ENCODE data around the gene ARX. TPM values are rescaled to one million over a fixed set of nuclear protein-coding genes. Genes with fewer than 3 reads are reported as not detected.

The ARX gene
- total RNA-seq, 1 experiment from 2014 or later = 0.24 TPM

- peaks cover 35 to 76% of the 10 kb centered on the region in 2 experiments for H3K4me1 Mint-ChIP-seq
- no peak overlapping the region for H3K27ac ChIP-seq (ENCODE audit: insufficient read length, low read depth, low read length)
- no peak overlapping the region for H2BK15ac ChIP-seq (ENCODE audit: low read depth, low read length)
- H3K36me3 Mint-ChIP-seq (ENCODE audit: insufficient read depth in 1 of 3, low read depth in 3 of 3) = peaks cover 0 to 4% (median 0%) of the 10 kb centered on the region in 3 experiments; a peak in 1 of 7 replicates
- no peak overlapping the region for H2AFZ ChIP-seq (ENCODE audit: low read length)
- H2AK5ac ChIP-seq (ENCODE audit: insufficient read length, low read length) = no peak overlapping the region
- TF ChIP-seq CTCF (conservative IDR thresholded peaks at IDR 0.05) = no peak
- peak overlapping the region; percentile 52 to 76 for H3K4me3 Mint-ChIP-seq
- H2BK5ac ChIP-seq (ENCODE audit: insufficient read length, low read length) = no peak overlapping the region
- H2BK12ac ChIP-seq (ENCODE audit: insufficient read length, low read depth, low read length) = no peak overlapping the region
- WGBS (ENCODE audit: extremely low coverage, insufficient read length, low lambda C conversion rate) = no CpG with 5 or more reads among the region's 19 CpGs
- no peak overlapping the region for H4K91ac ChIP-seq (ENCODE audit: insufficient read length, low read depth, low read length)
- peaks cover 7 to 8% of the 10 kb centered on the region in 2 experiments; a peak in 3 of 5 replicates for H3K9me3 Mint-ChIP-seq
- H4K20me1 ChIP-seq (ENCODE audit: control insufficient read depth, insufficient read depth, insufficient read length) = no peaks in the 10 kb centered on the region
- H4K8ac ChIP-seq (replicated peaks; ENCODE audit: insufficient read length, low read depth, low read length) = no peak overlapping the region
- no peak overlapping the region for H3K56ac ChIP-seq (ENCODE audit: insufficient read length, low read depth, low read length)
- peak; percentile 75 for DNase-seq
- H3K27ac Mint-ChIP-seq = no peak overlapping the region
- H2BK120ac ChIP-seq (ENCODE audit: low read depth, low read length, poor library complexity, severe bottlenecking) = no peak overlapping the region
- no peaks in the 10 kb centered on the region for H3K79me1 ChIP-seq (ENCODE audit: insufficient read depth, low read depth, low read length, poor library complexity, severe bottlenecking)
- H3K14ac ChIP-seq (ENCODE audit: insufficient read depth, low read length) = no peak overlapping the region
- H3K9me3 ChIP-seq (ENCODE audit: control insufficient read depth, low read depth, low read length) = no peaks in the 10 kb centered on the region
- H3K27me3 Mint-ChIP-seq (ENCODE audit: low read depth) = peaks cover 98% of the 10 kb centered on the region
- H3K4me2 ChIP-seq (ENCODE audit: insufficient read depth, insufficient read length, low read length) = no peak overlapping the region
- H3K23ac ChIP-seq (ENCODE audit: insufficient read length, low read depth, low read length) = no peak overlapping the region
- peaks cover 13% of the 10 kb centered on the region for H3K23me2 ChIP-seq (ENCODE audit: insufficient read length, low read depth, low read length, poor library complexity, severe bottlenecking)
- H3K4ac ChIP-seq (ENCODE audit: low read depth, low read length) = no peak overlapping the region
- no peaks in the 10 kb centered on the region; the same call in 1 of the 2 replicates for H3K4me1 ChIP-seq (ENCODE audit: insufficient read depth, low read length)
- H2BK20ac ChIP-seq (ENCODE audit: low read depth, low read length, poor library complexity, severe bottlenecking) = no peak overlapping the region
- no peaks in the 10 kb centered on the region for H3K79me2 ChIP-seq (ENCODE audit: insufficient read depth, low read length)
- H3K9ac ChIP-seq (ENCODE audit: extremely low read depth, insufficient read length, low read length) = no peak overlapping the region
- no peak overlapping the region for H3K18ac ChIP-seq (ENCODE audit: insufficient read length, low read depth, low read length)
- H4K5ac ChIP-seq (ENCODE audit: insufficient read length, low read depth, low read length) = no peak overlapping the region
- no peak overlapping the region for H3T11ph ChIP-seq (ENCODE audit: low read length)
- H3K27me3 ChIP-seq (ENCODE audit: insufficient read depth, low read length) = peaks cover 93% of the 10 kb centered on the region
Observed at GRCh38 chrX:25012433-25012735, 3.4 kb downstream of the ARX start.
